Measurements from ENCODE around the gene CHAC1. TPM values are rescaled to one million over a fixed set of nuclear protein-coding genes. Genes with fewer than 3 reads are reported as not detected.
"Not testable (repeated sequence)": the region's sequence is repeated elsewhere in the genome, so short reads cannot be mapped to it uniquely, and the experiment has no call there.

The CHAC1 gene
- total RNA-seq, 1 experiment from 2014 or later, result 2.5 TPM

DNA sequence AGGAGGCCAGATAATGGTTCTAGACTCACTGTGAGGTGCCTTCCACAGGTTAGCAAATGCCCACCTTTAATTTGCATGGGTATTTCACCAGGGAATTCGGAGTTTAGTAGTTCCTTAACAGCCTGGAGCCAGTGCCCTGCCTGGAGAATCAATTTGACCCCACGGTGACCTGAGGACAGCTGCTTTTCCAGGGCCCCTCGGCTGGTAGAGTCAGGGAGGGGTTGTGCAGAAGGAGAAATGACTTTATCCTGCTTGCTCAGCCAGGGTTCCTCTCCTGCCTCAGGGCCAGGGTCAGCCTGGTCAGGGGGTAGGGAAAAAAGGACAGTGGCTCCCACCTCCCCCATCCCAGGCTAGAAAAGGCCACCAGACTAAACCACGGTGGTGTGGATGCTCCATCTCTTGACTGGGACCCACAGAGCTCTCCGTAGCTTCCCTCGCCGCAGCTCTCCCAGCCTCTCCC, 12.2 kb upstream of the CHAC1 start:
- Histone ChIP-seq H3K4me1 (peaks cover 20% of the 10 kb centered on the region), H3K9me3 (replicated peaks) (no peaks in the 10 kb centered on the region), H3K36me3 (no peaks in the 10 kb centered on the region), H3K27ac (peak overlapping the region; percentile 31; the same call in 1 of the 2 replicates), H3K27me3 (no peaks in the 10 kb centered on the region), H3K4me3 (peak overlapping the region; percentile 66)
- DNase-seq, result peak; percentile 49 to 65

DNA sequence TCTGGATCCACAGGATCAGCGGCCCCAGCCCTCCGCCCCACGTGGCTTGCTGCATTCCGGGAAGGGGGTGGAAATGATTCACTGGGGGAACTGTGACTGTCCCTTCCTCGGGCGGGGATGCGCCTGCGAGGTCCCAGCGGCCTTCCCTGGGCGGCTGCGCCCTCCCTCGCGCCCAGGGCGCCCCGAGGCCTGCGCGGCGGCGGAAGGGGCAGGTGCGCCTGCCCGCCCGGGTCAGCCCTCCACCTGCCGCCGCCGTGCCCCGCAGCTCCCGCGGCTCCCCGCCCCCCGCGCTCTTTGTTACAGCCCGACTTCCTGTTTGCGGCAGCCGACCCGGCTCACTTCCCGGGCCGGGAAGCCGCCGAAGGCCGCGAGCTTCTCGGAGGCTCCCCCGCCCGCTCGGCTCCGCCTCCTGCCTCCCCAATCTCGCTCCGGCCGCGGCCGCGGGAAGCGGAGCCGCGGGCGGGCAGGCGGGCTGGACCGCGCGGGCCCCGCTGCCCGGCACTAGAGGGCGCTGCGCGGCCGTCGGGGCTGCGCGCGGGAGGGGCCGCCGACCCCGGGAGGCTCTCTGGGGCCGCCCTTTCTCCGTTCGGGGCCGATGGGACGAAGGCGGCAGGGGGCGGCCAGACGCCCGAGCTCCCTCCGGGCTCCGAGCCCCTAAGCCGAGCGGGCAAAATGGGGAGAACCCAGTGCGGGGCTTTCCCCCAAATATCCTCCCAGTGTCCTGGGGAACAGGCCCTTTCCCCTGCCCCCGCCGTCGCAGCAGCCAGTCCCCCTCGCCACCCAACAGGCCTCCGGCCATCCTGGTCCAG, 11.5 kb upstream of the CHAC1 start:
- peaks cover 20% of the 10 kb centered on the region for H3K4me1 ChIP-seq
- no peaks in the 10 kb centered on the region for H3K9me3 ChIP-seq (replicated peaks)
- DNase-seq, result peak; percentile 71 to 76

DNA sequence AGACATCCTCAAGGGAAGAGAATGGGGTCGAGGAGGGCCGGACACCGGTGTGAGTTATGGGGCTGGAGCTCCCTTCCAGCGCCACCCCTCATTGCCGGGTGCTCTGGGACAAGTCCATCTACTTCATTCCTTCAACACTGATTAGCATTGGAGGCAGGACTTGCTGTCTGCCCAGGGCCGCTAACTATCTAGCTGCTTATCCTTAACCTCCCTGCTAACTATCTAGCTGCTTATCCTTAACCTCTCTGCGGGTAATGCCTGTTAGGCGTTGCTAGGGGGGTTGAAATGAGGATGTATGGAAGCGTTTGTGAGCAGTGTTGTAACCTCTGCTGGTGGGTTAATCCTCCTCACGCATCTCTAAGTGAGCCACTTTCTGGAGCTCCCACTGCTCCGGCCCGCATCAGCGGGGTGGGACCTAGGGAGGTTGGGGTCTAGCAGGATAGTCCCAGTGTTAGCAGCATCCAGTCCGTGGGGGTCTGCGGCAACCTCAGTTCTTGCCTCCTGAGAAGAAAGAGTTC, 10.9 kb upstream of the CHAC1 start:
- Histone ChIP-seq H3K4me1 (peaks cover 16% of the 10 kb centered on the region), H3K9me3 (replicated peaks) (no peaks in the 10 kb centered on the region), H3K4me3 (peak overlapping the region; percentile 66), H3K27me3 (no peaks in the 10 kb centered on the region), H3K36me3 (no peaks in the 10 kb centered on the region), H3K27ac (no peak overlapping the region)
- no peak for DNase-seq

More for the DNA sequence above, 11.5 kb upstream of the CHAC1 start:
- Histone ChIP-seq H3K36me3 (no peaks in the 10 kb centered on the region), H3K27me3 (no peaks in the 10 kb centered on the region), H3K4me3 (peak overlapping the region; percentile 66), H3K27ac (peak overlapping the region; percentile 31; the same call in 1 of the 2 replicates)

DNA sequence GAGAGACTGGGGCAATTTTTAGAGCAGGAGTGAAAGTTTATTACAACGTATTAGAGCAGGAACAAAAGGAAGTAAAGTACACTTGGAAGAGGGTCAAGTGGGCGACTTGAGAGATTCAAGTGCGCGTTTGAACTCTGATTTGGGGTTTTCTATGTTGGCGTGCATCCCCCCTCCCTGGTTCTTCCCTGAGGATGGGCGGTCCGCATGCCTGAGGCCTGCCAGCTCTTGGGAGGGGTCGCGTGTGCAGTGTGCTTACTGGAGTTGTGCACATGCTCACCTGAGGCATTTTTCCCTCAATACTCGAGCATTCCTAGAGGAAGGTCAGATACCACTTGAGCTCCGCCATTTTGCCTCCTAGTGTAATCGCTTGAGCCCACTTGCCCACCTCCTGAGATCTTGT, 10.4 kb upstream of the CHAC1 start:
- no peaks in the 10 kb centered on the region for H3K9me3 ChIP-seq (replicated peaks)
- no peak overlapping the region for H3K27ac ChIP-seq
- no peak for DNase-seq
- H3K27me3 ChIP-seq, result no peaks in the 10 kb centered on the region
- H3K4me1 ChIP-seq, result peaks cover 16% of the 10 kb centered on the region
- H3K36me3 ChIP-seq, result no peaks in the 10 kb centered on the region
- H3K4me3 ChIP-seq, result peak overlapping the region; percentile 66; the same call in 1 of the 2 replicates

DNA sequence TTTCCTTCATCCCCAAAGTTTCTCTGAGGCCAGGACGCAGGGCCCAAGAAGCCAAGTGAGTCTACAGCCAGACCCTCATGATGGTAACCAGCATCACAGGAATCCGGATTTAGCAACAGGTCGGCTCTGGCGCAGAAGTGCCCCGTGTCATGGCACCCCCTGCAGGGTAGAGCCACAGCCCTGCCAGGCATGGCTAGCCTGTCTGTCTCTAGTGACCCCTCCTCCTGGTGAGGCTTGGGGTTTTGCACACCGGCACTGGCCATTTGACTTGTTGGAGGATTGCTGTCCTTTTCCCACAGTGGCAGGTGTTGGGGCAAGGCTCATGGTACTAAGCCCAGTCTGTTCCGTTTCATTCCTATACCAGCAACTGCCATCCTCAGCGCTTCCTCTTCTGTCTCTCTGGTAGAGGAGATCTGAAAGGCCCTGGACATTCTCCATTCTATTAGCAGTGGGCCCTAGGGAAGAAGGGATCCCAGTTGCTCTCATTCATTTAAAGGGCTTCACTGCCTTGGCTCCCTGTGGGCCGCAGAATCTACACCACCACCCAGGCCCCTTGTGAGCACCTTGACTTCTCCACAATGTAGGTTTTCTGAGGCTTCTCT, 9.4 kb upstream of the CHAC1 start:
- Histone ChIP-seq H3K27me3 (no peaks in the 10 kb centered on the region), H3K36me3 (no peaks in the 10 kb centered on the region), H3K9me3 (replicated peaks) (no peaks in the 10 kb centered on the region), H3K4me3 (no peak overlapping the region), H3K27ac (no peak overlapping the region), H3K4me1 (peaks cover 16% of the 10 kb centered on the region)
- DNase-seq, result no peak

DNA sequence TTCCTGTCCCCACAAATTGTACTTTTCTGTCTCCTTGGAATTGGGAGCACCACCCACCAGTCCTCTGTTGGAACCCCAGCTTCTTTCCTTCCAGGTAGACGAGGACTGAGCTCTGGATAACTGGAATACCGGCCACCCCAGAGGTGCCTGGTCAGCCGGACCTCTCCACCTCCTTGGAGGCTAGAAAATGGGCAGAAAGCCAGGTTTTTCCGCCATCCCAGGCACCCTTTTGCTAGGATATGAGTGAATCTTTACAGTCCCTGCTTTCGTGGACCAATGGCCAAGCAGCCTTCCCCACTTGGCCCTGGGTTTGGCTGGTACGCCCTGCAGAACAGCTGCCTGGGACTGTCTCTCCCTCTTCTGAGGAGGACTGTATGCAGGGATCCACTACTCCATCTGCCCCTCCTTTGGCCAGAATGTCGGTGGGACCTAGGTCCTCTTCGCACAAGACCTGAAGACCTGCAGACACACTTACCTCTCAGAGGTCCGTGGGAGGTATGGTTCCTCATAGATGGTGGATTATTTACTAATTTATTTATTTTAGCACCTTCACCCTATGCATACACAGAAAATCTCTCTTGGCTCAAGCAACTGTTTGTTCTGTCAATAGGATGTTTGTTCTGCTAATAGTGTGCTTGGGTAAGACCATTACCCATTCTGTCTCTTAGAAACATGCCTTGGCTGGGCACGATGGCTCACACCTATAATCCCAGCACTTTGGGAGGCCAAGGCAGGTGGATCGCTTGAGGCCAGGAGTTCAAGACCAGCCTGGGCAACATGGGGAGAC, 8.6 kb upstream of the CHAC1 start:
- Histone ChIP-seq H3K27ac (no peak overlapping the region), H3K36me3 (no peaks in the 10 kb centered on the region), H3K4me3 (no peak overlapping the region), H3K27me3 (no peaks in the 10 kb centered on the region), H3K9me3 (replicated peaks) (no peaks in the 10 kb centered on the region), H3K4me1 (peaks cover 16% of the 10 kb centered on the region)
- DNase-seq, result no peak

DNA sequence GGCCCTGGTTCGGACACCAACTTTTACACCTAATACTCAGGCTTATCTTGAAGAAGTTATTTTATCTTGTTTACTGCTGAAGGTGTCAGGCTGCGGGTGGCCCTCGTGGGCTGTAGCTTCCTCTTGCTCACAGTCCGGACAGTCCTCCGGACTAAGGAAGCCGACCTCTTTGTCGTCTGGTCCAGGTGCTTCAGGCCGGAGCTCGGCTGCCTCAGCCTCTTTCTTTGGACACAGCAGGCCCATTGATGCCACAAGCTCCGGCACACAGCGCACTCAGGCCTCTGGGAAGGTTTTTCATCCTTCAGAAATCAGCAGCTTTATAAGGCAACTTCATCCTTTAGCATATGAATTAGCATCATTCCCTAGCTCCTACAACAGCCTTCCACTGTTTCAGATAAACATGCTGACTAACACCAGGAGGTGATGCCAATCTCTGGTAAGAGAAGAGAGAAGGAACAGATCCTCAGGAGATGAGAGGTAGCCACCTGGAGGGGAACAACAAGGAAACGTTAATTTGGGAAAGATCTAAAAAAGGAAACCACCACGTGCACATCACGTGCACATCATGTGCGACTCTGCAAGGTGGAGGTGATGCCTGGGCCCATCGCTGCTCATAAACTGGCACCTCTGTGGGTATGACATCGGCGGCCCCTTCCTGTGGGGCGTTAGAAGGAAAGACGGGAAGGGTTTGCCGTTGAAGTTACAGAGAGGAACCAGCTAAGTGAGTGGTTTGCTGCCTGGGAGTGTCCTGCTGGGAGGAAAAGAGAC, 4.4 kb upstream of the CHAC1 start:
- no peaks in the 10 kb centered on the region for H3K4me1 ChIP-seq
- DNase-seq, result no peak
- no peak overlapping the region for H3K4me3 ChIP-seq
- H3K9me3 ChIP-seq (replicated peaks), result no peaks in the 10 kb centered on the region
- H3K27me3 ChIP-seq, result no peaks in the 10 kb centered on the region
- no peak overlapping the region for H3K27ac ChIP-seq
- H3K36me3 ChIP-seq, result no peaks in the 10 kb centered on the region; the same call in 1 of the 2 replicates

DNA sequence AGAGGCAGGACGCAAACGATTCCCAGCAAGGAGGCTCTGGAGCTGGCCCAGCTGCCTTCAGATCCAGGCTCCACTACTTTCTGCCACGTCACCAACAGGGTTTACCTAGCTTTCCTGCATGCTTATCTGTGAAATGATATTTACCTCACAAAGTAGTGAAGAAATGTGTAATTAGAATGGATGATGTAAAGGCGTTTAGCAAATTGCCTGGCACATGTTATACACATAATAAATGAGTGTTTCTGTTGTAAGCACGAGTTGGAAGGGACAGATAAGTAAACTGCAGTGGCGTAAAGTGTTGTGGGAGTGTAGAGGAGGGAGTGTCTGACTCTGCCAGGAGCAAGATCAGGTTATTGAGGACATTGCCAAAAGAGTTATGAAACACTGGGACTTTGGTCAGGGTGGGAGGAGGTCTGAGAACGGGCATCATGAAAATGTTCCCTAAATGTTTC, 3.5 kb upstream of the CHAC1 start:
- no peak for DNase-seq
- Histone ChIP-seq H3K27me3 (no peaks in the 10 kb centered on the region), H3K27ac (no peak overlapping the region), H3K4me3 (no peak overlapping the region), H3K36me3 (no peaks in the 10 kb centered on the region; the same call in 1 of the 2 replicates), H3K9me3 (replicated peaks) (no peaks in the 10 kb centered on the region), H3K4me1 (no peaks in the 10 kb centered on the region)

DNA sequence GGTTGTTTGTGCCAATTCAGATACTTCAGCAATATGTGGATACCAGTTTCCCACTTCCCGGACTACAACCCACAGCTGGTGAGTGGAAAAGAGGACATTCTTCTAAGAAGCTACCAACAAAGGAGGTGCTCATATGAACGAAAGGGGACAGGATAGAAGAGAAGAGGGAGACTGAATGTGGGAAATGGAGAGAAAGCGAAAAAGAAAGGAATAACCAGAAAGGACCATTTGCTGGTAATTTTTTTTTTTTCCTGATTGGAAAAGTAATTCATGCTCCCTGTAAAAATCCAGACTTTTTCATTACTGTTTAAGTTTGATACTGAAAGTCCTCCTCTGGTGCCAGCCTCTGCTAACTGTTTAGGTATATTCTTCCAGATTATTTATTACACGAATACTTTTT, 1.5 kb upstream of the CHAC1 start:
- Histone ChIP-seq H3K4me3 (no peak overlapping the region), H3K36me3 (no peaks in the 10 kb centered on the region; the same call in 1 of the 2 replicates)

DNA sequence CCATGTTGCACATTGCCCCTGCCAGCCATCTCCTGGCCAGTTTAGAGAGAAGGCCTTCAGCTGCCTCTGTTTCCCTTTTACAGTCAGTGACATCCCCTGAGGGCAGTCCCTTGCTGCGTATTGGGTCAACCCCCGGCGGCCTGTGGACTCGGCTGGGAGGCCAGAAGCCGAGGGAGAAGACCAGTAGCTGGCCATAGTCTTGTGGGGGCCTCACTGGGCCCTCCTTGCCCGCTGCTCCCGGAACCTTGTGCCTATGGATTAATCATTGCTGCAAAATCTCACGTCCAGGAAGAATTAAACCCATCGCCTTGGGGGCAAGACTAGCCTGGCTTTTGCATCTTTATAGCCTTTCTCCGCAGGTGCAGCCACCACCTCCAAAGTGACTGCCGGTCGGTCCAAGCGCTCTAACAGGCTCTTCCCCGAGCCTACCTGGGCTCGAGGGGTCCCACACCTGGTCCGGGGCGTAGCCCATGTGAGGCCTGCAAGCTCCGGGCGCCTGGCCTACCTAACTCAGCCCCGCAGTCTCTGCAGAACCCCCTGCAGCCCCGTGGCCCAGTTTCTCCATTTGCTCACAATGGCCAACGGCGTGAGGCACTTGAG, 870 bp upstream of the CHAC1 start:
- H3K9me3 ChIP-seq (replicated peaks), result no peaks in the 10 kb centered on the region
- H3K27ac ChIP-seq, result peak overlapping the region; percentile 20; the same call in 1 of the 2 replicates
- peak overlapping the region; percentile 69 for H3K4me3 ChIP-seq
- H3K27me3 ChIP-seq, result no peaks in the 10 kb centered on the region
- DNase-seq, result no peak
- no peaks in the 10 kb centered on the region; the same call in 1 of the 2 replicates for H3K36me3 ChIP-seq
- H3K4me1 ChIP-seq, result no peaks in the 10 kb centered on the region

More for the DNA sequence above, 1.5 kb upstream of the CHAC1 start:
- no peaks in the 10 kb centered on the region for H3K4me1 ChIP-seq
- DNase-seq, result no peak
- H3K27me3 ChIP-seq, result no peaks in the 10 kb centered on the region
- H3K27ac ChIP-seq, result no peak overlapping the region
- H3K9me3 ChIP-seq (replicated peaks), result no peaks in the 10 kb centered on the region

DNA sequence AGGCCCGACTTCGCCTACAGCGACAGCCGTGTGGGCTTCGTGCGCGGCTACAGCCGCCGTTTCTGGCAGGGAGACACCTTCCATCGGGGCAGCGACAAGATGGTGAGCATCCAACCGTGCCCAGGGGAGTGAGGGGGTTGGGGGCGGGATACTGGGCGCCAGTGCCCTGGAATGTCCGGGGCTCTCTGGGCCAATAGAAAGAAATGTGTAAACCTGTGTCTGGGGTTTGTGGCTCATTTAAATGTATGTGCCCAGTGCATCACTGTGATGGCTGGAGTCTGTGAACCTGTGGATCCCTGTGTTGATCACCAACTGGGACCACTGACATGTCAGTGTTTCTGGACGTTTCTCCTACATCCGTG, 423 bp downstream of the CHAC1 start:
- Histone ChIP-seq H3K27me3 (no peaks in the 10 kb centered on the region), H3K9me3 (replicated peaks) (no peaks in the 10 kb centered on the region), H3K4me3 (peak overlapping the region; percentile 69), H3K36me3 (no peaks in the 10 kb centered on the region; the same call in 1 of the 2 replicates), H3K4me1 (peaks cover 5% of the 10 kb centered on the region; the same call in 1 of the 2 replicates), H3K27ac (no peak overlapping the region)
- no peak for DNase-seq

DNA sequence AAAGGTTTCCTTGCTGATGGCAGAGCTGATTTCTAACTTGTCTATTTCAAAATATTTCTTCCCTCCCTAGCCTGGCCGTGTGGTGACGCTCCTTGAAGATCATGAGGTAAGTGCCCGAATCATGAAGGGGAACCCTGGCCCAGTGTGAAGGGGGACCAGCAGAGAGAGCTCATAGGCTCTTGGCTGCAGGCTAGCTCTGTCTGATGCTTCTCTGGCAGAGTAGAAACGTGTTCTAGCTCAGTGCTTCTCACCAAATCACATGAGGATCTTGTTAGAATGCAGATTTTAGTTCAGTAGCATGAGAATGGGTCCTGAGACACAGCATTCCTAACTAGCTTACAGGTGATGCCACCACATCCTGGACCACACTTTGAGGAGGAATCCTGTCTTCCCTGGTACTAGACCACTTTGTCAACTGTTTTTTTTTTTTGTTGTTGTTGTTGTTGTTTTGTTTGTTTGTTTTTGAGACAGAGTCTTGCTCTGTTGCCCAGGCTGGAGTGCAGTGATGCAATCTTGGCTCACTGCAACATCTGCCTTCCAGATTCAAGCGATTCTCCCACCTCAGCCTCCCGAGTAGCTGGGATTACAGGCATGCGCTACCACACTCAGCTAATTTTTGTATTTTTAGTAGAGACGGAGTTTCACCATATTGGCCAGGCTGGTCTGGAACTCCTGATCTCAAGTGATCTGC, 1.0 kb downstream of the CHAC1 start:
- not testable (repeated sequence) for DNase-seq; H3K4me3 ChIP-seq; H3K36me3 ChIP-seq; H3K27ac ChIP-seq; H3K4me1 ChIP-seq; H3K27me3 ChIP-seq; H3K9me3 ChIP-seq (replicated peaks)

Measured in SJCRH30 (cell line).